GM19463 (cell line): Measurements from ENCODE around the gene CAMK2N2.

Experiments
- ATAC-seq: cut with Tn5 transposase; IDR thresholded peaks from one replicate; pipeline ENCODE4 v1.9.1; 2021; ENCODE audit warnings: mild to moderate bottlenecking, moderate library complexity; ENCODE audit not compliant: unreplicated experiment

Gene CAMK2N2

GRCh38 chr3:184228376-184229137 is 32.8 kb downstream of the CAMK2N2 start:
- no peak for ATAC-seq

- ATAC-seq: no peak
Observed at GRCh38 chr3:184227481-184227935, 33.8 kb downstream of the CAMK2N2 start.

- no peak for ATAC-seq
Observed at GRCh38 chr3:184223946-184224345, 37.4 kb downstream of the CAMK2N2 start.

GRCh38 chr3:184222521-184222920 is 38.8 kb downstream of the CAMK2N2 start:
- ATAC-seq: no peak

GRCh38 chr3:184218814-184219213 is 42.5 kb downstream of the CAMK2N2 start:
- ATAC-seq: no peak

- ATAC-seq: no peak
Observed at GRCh38 chr3:184211718-184212117, 49.6 kb downstream of the CAMK2N2 start.

- ATAC-seq: no peak
Observed at GRCh38 chr3:184211297-184211696, 50.1 kb downstream of the CAMK2N2 start.
